Measurements from ENCODE around the gene NUP188. TPM values are rescaled to one million over a fixed set of nuclear protein-coding genes. Genes with fewer than 3 reads are reported as not detected.
A peak's percentile ranks its signal among the peaks of the same experiment; 100 is the strongest.

NUP188 gene
- total and polyA plus RNA-seq, 2 of the 13 experiments (the other 11 are each of a cell fraction or from before 2014, with no cell fraction given) = 28.0 to 38.5 TPM

DNA sequence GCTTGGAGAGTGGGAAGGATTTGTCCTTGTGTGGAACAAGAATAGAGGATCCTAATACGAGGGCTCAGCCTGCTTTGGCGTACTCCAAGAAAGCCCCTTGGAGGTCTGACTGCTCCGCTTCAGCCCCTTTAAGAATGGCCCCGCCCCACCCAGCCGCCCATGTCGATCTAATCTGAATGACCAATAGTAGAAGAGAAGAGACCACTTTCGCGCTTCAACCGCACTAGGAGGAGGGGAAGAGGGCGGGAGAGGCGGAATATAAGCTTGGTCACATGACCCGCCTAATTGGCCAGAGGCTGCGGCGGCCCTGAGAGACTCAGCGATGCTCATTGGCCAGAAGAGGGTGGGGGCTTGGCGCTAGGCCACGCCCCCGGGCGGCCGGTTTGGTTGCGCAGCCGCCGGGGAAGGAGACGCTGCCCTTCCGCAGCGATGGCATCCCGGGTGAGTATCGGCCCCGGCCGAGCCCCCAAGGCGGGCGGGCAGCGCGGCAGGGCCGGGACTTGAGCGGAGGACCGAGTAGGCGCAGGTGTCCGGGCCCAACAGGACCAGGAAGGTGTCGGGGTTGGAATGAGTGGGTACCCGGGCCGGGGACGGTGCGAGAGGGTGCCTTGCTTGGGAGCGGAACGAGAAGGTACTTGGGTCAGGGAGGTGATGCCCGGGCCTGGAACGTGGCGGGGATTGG is 88.9 kb downstream of the NUP188 start, which contains the start of gene MIGA2 (continued):
- TF ChIP-seq FOSL1 (CRISPR knock-in tag; IDR thresholded peaks at IDR 0.05; ENCODE audit: borderline replicate concordance) (no peak), RBM22 (optimal IDR thresholded peaks at IDR 0.05; ENCODE audit: low read length) (no peak), ZNF253 (CRISPR knock-in tag; IDR thresholded peaks at IDR 0.05; ENCODE audit: borderline replicate concordance) (no peak), SNAI1 (CRISPR knock-in tag; IDR thresholded peaks at IDR 0.05; ENCODE audit: borderline replicate concordance) (0 out of 2 replicates have a peak, but pooled peaks have one; percentile 39), HHEX (CRISPR knock-in tag; IDR thresholded peaks at IDR 0.05) (no peak), RXRA (CRISPR knock-in tag; IDR thresholded peaks at IDR 0.05) (peak; percentile 67), GATAD2A (CRISPR knock-in tag; IDR thresholded peaks at IDR 0.05) (0 out of 2 replicates have a peak, but pooled peaks have one; percentile 13), POLR2G (IDR thresholded peaks at IDR 0.05; ENCODE audit: low read depth, low read length) (peak; percentile 89), KAT8 (CRISPR knock-in tag; IDR thresholded peaks at IDR 0.05) (peak; percentile 74), YEATS4 (CRISPR knock-in tag; IDR thresholded peaks at IDR 0.05; ENCODE audit: borderline replicate concordance) (peak; percentile 74; the same call in 1 of the 2 replicates), YEATS2 (CRISPR knock-in tag; IDR thresholded peaks at IDR 0.05; ENCODE audit: borderline replicate concordance) (peak; percentile 80), MIXL1 (CRISPR knock-in tag; IDR thresholded peaks at IDR 0.05) (peak; percentile 80; the same call in 1 of the 2 replicates), KLF11 (CRISPR knock-in tag; IDR thresholded peaks at IDR 0.05) (peak; percentile 89; the same call in 1 of the 2 replicates), CREB1 (IDR thresholded peaks at IDR 0.05) (peak; percentile 67), CREB1 (CRISPR knock-in tag; IDR thresholded peaks at IDR 0.05) (peak; percentile 65), BHLHE40 (IDR thresholded peaks at IDR 0.05; ENCODE audit: low read length) (peak; percentile 86), PHF21A (CRISPR knock-in tag; IDR thresholded peaks at IDR 0.05) (peak; percentile 87), KAT7 (CRISPR knock-in tag; IDR thresholded peaks at IDR 0.05; ENCODE audit: borderline replicate concordance) (peak; percentile 50; the same call in 1 of the 2 replicates)
- TF ChIP-seq, protein P1, sequence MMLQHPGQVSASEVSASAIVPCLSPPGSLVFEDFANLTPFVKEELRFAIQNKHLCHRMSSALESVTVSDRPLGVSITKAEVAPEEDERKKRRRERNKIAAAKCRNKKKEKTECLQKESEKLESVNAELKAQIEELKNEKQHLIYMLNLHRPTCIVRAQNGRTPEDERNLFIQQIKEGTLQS (CRISPR knock-in tag; IDR thresholded peaks at IDR 0.05) = 0 out of 2 replicates have a peak, but pooled peaks have one; percentile 9
- TF ChIP-seq, protein P2, sequence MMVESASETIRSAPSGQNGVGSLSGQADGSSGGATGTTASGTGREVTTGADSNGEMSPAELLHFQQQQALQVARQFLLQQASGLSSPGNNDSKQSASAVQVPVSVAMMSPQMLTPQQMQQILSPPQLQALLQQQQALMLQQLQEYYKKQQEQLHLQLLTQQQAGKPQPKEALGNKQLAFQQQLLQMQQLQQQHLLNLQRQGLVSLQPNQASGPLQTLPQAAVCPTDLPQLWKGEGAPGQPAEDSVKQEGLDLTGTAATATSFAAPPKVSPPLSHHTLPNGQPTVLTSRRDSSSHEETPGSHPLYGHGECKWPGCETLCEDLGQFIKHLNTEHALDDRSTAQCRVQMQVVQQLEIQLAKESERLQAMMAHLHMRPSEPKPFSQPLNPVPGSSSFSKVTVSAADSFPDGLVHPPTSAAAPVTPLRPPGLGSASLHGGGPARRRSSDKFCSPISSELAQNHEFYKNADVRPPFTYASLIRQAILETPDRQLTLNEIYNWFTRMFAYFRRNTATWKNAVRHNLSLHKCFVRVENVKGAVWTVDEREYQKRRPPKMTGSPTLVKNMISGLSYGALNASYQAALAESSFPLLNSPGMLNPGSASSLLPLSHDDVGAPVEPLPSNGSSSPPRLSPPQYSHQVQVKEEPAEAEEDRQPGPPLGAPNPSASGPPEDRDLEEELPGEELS (CRISPR knock-in tag; IDR thresholded peaks at IDR 0.05) = peak; percentile 37
- TF ChIP-seq, protein P3, sequence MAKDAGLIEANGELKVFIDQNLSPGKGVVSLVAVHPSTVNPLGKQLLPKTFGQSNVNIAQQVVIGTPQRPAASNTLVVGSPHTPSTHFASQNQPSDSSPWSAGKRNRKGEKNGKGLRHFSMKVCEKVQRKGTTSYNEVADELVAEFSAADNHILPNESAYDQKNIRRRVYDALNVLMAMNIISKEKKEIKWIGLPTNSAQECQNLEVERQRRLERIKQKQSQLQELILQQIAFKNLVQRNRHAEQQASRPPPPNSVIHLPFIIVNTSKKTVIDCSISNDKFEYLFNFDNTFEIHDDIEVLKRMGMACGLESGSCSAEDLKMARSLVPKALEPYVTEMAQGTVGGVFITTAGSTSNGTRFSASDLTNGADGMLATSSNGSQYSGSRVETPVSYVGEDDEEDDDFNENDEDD (CRISPR knock-in tag; IDR thresholded peaks at IDR 0.05; ENCODE audit: borderline replicate concordance) = peak; percentile 60
- TF ChIP-seq, protein P4, sequence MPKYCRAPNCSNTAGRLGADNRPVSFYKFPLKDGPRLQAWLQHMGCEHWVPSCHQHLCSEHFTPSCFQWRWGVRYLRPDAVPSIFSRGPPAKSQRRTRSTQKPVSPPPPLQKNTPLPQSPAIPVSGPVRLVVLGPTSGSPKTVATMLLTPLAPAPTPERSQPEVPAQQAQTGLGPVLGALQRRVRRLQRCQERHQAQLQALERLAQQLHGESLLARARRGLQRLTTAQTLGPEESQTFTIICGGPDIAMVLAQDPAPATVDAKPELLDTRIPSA (CRISPR knock-in tag; IDR thresholded peaks at IDR 0.05; ENCODE audit: borderline replicate concordance) = 0 out of 2 replicates have a peak, but pooled peaks have one; percentile 46
- TF ChIP-seq, protein P5, sequence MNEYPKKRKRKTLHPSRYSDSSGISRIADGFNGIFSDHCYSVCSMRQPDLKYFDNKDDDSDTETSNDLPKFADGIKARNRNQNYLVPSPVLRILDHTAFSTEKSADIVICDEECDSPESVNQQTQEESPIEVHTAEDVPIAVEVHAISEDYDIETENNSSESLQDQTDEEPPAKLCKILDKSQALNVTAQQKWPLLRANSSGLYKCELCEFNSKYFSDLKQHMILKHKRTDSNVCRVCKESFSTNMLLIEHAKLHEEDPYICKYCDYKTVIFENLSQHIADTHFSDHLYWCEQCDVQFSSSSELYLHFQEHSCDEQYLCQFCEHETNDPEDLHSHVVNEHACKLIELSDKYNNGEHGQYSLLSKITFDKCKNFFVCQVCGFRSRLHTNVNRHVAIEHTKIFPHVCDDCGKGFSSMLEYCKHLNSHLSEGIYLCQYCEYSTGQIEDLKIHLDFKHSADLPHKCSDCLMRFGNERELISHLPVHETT (CRISPR knock-in tag; conservative IDR thresholded peaks at IDR 0.05) = peak; percentile 48; the same call in 1 of the 2 replicates
- TF ChIP-seq, protein P6, sequence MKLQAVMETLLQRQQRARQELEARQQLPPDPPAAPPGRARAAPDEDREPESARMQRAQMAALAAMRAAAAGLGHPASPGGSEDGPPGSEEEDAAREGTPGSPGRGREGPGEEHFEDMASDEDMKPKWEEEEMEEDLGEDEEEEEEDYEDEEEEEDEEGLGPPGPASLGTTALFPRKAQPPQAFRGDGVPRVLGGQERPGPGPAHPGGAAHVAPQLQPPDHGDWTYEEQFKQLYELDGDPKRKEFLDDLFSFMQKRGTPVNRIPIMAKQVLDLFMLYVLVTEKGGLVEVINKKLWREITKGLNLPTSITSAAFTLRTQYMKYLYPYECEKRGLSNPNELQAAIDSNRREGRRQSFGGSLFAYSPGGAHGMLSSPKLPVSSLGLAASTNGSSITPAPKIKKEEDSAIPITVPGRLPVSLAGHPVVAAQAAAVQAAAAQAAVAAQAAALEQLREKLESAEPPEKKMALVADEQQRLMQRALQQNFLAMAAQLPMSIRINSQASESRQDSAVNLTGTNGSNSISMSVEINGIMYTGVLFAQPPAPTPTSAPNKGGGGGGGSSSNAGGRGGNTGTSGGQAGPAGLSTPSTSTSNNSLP (IDR thresholded peaks at IDR 0.05; ENCODE audit: low read depth, low read length) = 0 out of 2 replicates have a peak, but pooled peaks have one; percentile 16

All from HepG2 (cell line).